ENCODE data around the gene FKBP4. TPM values are rescaled to one million over a fixed set of nuclear protein-coding genes. Genes with fewer than 3 reads are reported as not detected.

Gene FKBP4
- total and polyA plus RNA-seq, 2 of the 13 experiments (the other 11 are each of a cell fraction or from before 2014, with no cell fraction given) = 25.7 to 66.1 TPM

DNA sequence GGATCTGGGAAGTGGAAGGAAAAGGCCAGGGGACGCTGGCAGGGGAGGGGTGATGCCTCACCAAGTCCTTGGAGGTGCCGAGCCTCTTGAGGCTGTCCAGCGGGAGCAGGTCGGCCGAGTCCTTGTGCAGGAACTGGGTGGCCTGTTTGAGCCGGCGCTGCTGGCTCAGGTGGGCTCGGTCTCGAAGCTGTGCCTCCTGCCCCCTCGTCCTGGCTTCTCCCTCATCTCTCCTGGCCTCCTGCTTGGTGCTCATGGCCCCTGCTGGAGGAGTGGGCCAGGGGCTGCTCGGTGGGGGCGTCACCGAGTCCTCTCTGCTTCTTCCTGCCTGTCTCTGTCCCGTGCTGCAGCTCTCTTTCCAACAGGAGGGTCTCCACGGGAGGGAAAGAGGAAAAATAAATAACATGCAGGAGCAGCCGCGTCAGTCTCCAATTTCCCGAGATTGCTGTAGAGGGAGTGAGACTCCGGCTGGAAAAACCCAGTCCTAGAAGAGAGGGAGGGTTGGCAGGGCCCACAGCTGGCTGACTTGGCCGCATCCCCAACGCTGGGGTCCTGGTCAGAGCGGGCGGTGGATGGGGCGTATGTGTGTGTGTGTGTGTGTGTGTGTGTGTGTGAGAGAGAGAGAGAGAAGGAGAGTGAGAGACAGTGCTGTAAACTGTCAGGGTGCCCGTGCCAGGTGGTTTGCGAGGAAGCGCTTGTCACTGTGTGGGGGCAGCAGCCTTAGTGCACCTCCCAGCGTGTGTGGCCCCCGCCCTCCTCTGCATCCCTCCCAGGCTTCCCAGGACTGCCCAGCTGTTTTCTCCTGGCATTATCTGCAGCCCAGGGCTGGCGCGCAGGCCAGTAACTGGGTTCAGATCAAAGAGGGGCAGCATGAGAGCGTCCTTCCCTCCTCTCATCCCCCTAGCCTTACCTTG, 40.1 kb downstream of the FKBP4 start, which contains the start of gene NRIP2:
Gene NRIP2 (minus strand): TSS at position 455 of the 911 bp plus-strand sequence. CDS start 52 bp downstream, at position 403.
- CTCF ChIA-PET (ENCODE audit: low intra/inter-chr PET ratio, low total read pairs) = no interaction called here
- in situ Hi-C loops (cut with HindIII; ENCODE audit: extremely low pct_ligation_motif_present, low pct_unique_long_range_greater_than_20kb) = no loop called here
- POLR2A ChIA-PET = no interaction called here
- no peak within 1 kb of the TSS for H2AFZ ChIP-seq (ENCODE audit: low read length)
- H3K36me3 ChIP-seq (replicated peaks in 1 of 2; ENCODE audit: control insufficient read depth in 1 of 2, insufficient read depth in 2 of 2, low read length in 2 of 2) = no peaks in the 10 kb centered on the region; a peak in 3 of 5 replicates
- no peaks in the 10 kb centered on the region for H3K79me2 ChIP-seq (ENCODE audit: insufficient read depth, low read length)
- H3K4me1 ChIP-seq (ENCODE audit: insufficient read depth, low read length) = no peaks in the 10 kb centered on the region
- no peak within 1 kb of the TSS for H3K9ac ChIP-seq (ENCODE audit: insufficient read depth, low read depth, low read length)
- no peak within 1 kb of the TSS for H3K4me3 ChIP-seq (replicated peaks in 1 of 3; ENCODE audit: insufficient read depth in 1 of 3, low read depth in 2 of 3, low read length in 3 of 3)
- TF ChIP-seq AGO2 (optimal IDR thresholded peaks at IDR 0.05; ENCODE audit: low read depth, low read length) (peak; percentile 83), LRRFIP1 (CRISPR knock-in tag; conservative IDR thresholded peaks at IDR 0.05) (no peak), POLR2A (IDR thresholded peaks at IDR 0.05; ENCODE audit: insufficient read depth in 1 of 2, low read depth in 2 of 2, low read length in 2 of 2) (0 out of 4 replicates have a peak, but pooled peaks of 1 of the 2 experiments have one; percentile 29)
- no TSS peak for BruUV-seq (replicated peaks)
- no peak for ATAC-seq
- no peaks in the 10 kb centered on the region for H3K9me3 ChIP-seq (ENCODE audit: low read length)
- DNase-seq (ENCODE audit: low spot score) = no peak
- no peak within 1 kb of the TSS for H3K4me2 ChIP-seq (ENCODE audit: low read depth, low read length)
- no peaks in the 10 kb centered on the region for H3K27me3 ChIP-seq (ENCODE audit: control insufficient read depth in 1 of 2, insufficient read depth in 2 of 2, low read length in 2 of 2)
- intact Hi-C loops (cut with micrococcal nuclease; ENCODE audit: unreplicated experiment) = no loop called here
- H3K27ac ChIP-seq (ENCODE audit: extremely low read length, insufficient read depth, low read length) = no peak within 1 kb of the TSS
- no peak for FAIRE-seq
- 88% methylated on average over 22 of the region's 32 CpGs for WGBS (ENCODE audit: low lambda C conversion rate)
- H4K20me1 ChIP-seq (ENCODE audit: insufficient read depth, low read length) = no peaks in the 10 kb centered on the region

Measured in HepG2 (cell line).